GM12874 (cell line): ENCODE data around the gene VAV2.

ENCODE experiments used
- TF ChIP-seq, protein P1 (sequence below): IDR thresholded peaks from 2 replicates; pipeline ENCODE4 v1.5.1; 2011; ENCODE audit warnings: low read depth, mild to moderate bottlenecking, control low read depth, low read length, moderate library complexity; ENCODE audit not compliant: insufficient read depth

Gene VAV2

GRCh38 chr9:133773889-133774655 is 218.1 kb downstream of the VAV2 start:
- TF ChIP-seq, protein P1, sequence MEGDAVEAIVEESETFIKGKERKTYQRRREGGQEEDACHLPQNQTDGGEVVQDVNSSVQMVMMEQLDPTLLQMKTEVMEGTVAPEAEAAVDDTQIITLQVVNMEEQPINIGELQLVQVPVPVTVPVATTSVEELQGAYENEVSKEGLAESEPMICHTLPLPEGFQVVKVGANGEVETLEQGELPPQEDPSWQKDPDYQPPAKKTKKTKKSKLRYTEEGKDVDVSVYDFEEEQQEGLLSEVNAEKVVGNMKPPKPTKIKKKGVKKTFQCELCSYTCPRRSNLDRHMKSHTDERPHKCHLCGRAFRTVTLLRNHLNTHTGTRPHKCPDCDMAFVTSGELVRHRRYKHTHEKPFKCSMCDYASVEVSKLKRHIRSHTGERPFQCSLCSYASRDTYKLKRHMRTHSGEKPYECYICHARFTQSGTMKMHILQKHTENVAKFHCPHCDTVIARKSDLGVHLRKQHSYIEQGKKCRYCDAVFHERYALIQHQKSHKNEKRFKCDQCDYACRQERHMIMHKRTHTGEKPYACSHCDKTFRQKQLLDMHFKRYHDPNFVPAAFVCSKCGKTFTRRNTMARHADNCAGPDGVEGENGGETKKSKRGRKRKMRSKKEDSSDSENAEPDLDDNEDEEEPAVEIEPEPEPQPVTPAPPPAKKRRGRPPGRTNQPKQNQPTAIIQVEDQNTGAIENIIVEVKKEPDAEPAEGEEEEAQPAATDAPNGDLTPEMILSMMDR: no peak

GRCh38 chr9:133772581-133772980 is 219.5 kb downstream of the VAV2 start:
- TF ChIP-seq, protein P1: no peak

GRCh38 chr9:133771486-133772482 is 220.3 kb downstream of the VAV2 start:
- TF ChIP-seq, protein P1: no peak

DNA sequence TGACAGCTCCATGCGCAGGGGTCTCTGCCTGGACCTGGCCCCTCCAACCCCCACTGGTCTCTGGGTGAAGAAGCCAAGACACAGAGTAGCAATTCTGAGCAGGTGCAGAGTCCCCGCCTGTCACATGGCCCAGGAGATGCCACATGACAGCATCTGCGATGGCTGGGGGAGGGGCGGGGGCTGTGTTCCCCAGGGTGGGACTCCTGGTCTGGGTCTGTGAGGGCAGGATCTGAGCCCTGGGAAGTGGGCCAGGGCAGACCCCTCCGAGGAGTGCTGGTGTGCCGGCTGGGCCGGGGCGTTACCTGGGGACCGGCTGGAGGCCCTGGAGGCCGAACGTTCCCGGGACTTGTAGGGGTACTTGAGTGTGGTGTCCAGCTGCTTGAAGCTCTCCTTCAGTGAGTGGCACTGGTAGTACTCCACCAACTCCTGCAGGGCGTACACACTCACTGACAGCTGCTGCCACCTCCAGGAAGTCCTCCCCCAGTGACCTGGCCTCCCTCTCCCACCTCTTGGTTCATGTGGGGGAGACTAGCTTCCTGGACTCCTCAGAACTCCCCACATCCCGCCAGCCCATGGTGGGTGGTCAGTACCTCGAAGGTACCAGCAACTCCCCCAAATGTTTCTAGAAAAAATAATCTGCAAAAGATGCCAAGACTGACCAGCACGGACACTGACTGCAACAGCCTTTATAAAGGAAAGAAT is 221.9 kb downstream of the VAV2 start:
- TF ChIP-seq, protein P1: no peak

DNA sequence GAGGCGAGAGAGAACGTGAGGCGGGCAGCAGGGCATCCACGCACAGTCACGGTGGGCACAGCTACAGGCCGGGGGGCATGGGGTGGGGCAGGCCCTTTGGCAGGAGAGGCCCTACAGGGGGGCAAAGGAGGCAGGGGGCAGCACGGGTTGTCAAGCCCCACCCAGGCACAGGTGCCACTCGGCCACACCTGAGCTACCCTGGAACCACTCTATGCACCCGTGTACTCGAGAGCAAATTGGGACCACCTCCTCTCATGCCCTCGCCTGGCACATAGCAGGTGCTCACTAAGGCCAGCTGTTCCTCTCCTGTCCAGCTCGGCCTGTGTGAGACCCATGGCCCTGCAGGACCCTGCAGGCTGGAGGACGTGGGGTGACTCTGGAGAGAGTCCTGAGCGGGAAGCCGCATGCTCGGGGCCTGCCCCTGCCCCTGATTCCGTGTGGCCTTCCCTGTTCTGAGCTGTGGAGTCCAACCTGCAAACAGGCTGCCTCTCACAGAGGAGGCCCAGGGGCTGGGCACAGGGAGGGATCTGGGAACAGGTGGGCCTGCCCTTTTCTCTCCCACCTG is 222.5 kb downstream of the VAV2 start:
- TF ChIP-seq, protein P1: no peak

DNA sequence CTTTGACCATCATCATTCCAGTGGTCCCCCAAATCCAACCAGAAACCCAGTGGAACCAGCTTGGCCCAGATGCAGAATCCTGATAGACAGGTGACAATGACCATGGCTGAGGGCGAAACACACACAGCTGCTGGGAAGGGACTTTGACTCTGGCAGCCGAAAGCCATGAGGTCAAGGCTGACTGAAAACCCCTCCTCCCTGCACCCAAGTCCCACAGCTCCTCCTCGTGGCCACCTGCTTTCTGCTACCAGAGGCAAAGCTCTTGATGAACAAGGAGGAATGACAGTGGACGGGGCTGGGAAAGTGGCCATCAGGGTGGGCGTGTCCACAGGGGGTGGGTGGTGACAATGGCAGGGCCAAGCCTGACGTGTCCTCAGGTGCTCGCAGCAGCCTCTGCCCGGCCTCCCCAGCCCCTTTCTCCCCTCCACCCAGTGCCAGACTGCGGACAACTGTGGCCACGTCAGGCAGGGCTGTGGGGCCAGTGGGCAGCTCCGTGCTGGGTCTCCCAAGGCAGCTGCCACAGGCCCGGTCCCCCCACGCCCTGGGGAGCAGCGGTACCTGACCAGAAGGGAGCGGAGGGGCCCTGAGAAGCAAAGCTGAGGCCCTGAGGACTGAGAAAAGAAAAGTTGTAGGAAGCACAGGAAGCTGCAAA is 223.1 kb downstream of the VAV2 start:
- TF ChIP-seq, protein P1: no peak
